Transverse colon (tissue), 4 donors: ENCODE results near the gene CRACDL.

ENCODE experiments used
- POLR2AphosphoS5 ChIP-seq, 3 donors: sonication (generic); formaldehyde crosslinking; IDR thresholded peaks; one replicate each; pipeline ENCODE4 v1.6.1; 2016; ENCODE audit warnings: antibody characterized with exemption in 3 of 3
- TF ChIP-seq, protein P1 (sequence below), 5 experiments: fragments of 200-600 bp in 3 of 5; fragments of 450-650 bp in 2 of 5; sonication (generic) in 3 of 5; IDR thresholded peaks; 1 replicate in 2 of 5; 2 replicates in 3 of 5; pipeline ENCODE4 v1.5.1; 2016 to 2017; ENCODE audit warnings: antibody characterized with exemption in 5 of 5, inconsistent platforms in 3 of 5, mild to moderate bottlenecking in 2 of 5, moderate library complexity in 1 of 5

DNA sequence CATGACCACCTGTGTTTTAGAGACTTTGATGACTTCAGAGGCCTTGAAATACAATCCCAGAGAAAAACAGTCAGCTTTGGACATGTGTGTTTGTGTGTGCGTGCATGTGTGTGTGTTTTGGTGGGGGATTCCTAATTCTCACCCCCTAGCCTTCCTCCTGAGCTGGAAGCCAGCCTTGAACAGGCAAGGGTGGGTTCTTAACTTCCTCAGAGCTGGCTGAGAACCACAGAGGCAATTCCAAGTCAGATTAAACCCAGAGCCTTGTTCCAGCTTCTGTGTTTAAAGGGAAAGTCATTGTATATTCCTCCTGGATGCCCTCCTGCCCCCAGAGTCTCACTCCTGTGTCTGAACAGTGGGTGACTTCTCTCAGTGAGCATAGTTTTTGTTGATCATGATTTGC, 159.9 kb downstream of the CRACDL start:
- TF ChIP-seq, protein P1, sequence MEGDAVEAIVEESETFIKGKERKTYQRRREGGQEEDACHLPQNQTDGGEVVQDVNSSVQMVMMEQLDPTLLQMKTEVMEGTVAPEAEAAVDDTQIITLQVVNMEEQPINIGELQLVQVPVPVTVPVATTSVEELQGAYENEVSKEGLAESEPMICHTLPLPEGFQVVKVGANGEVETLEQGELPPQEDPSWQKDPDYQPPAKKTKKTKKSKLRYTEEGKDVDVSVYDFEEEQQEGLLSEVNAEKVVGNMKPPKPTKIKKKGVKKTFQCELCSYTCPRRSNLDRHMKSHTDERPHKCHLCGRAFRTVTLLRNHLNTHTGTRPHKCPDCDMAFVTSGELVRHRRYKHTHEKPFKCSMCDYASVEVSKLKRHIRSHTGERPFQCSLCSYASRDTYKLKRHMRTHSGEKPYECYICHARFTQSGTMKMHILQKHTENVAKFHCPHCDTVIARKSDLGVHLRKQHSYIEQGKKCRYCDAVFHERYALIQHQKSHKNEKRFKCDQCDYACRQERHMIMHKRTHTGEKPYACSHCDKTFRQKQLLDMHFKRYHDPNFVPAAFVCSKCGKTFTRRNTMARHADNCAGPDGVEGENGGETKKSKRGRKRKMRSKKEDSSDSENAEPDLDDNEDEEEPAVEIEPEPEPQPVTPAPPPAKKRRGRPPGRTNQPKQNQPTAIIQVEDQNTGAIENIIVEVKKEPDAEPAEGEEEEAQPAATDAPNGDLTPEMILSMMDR (IDR thresholded peaks at IDR 0.05), result no peak
- TF ChIP-seq POLR2AphosphoS5 (IDR thresholded peaks at IDR 0.05), result no peak
